WTC11 (cell line): ENCODE measurements around the gene STON2. TPM values are rescaled to one million over a fixed set of nuclear protein-coding genes. Genes with fewer than 3 reads are reported as not detected.

Source experiments
- ATAC-seq: fragments of 200-7000 bp; cut with Tn5 transposase; 2 replicates; pipeline ENCODE4 v1.10.0; 2021; ENCODE audit warnings: mild to moderate bottlenecking, moderate library complexity
- CTCF ChIA-PET: fragments of 300-600 bp; sonication (Branson Sonifier 250); formaldehyde crosslinking; loops from one replicate; lab custom pipeline; 2021; ENCODE audit warnings: antibody characterized with exemption; lab: Charles Lee
- POLR2A ChIA-PET: fragments of 350-600 bp; sonication (Branson Sonifier 250); formaldehyde crosslinking; loops from one replicate; lab custom pipeline; 2021; ENCODE audit warnings: antibody characterized with exemption; lab: Charles Lee
- DNase-seq: peaks from one replicate; pipeline ENCODE4 v3.0.0; 2021; ENCODE audit warnings: low spot score
- H3K27ac Mint-ChIP-seq: 2 replicates; pipeline ENCODE4 v1.8.0; 2021; ENCODE audit warnings: mixed read lengths
- H3K27me3 Mint-ChIP-seq: 2 replicates; pipeline ENCODE4 v1.8.0; 2021; ENCODE audit warnings: low read depth, mild to moderate bottlenecking, moderate library complexity, mixed read lengths
- H3K36me3 Mint-ChIP-seq: 2 replicates; pipeline ENCODE4 v1.8.0; 2021; ENCODE audit warnings: mixed read lengths
- H3K4me1 Mint-ChIP-seq: 2 replicates; pipeline ENCODE4 v1.8.0; 2022; ENCODE audit warnings: mixed read lengths
- H3K4me3 Mint-ChIP-seq: 2 replicates; pipeline ENCODE4 v1.8.0; 2021; ENCODE audit warnings: mild to moderate bottlenecking, moderate library complexity, mixed read lengths
- H3K9me3 Mint-ChIP-seq: 2 replicates; pipeline ENCODE4 v1.8.0; 2021; ENCODE audit warnings: mixed read lengths
- CREM ChIP-seq: sonication (generic); formaldehyde crosslinking; IDR thresholded peaks from 2 replicates; pipeline ENCODE4 v1.8.1; 2022; ENCODE audit warnings: mild to moderate bottlenecking, missing genetic modification reagents, moderate library complexity
- CTCF ChIP-seq: fragments of 200-600 bp; IDR thresholded peaks from 2 replicates; pipeline ENCODE4 v1.8.0; 2022; ENCODE audit warnings: antibody characterized with exemption
- FOXJ3 ChIP-seq: sonication (generic); formaldehyde crosslinking; IDR thresholded peaks from 2 replicates; pipeline ENCODE4 v1.9.0; 2021; ENCODE audit warnings: missing genetic modification reagents, mild to moderate bottlenecking, borderline replicate concordance
- FOXP1 ChIP-seq: sonication (generic); formaldehyde crosslinking; IDR thresholded peaks from 2 replicates; pipeline ENCODE4 v1.8.0; 2022; ENCODE audit warnings: missing genetic modification reagents, mild to moderate bottlenecking, moderate library complexity, borderline replicate concordance
- NFATC4 ChIP-seq: fragments of 250-450 bp; sonication (Bioruptor Pico); IDR thresholded peaks from 2 replicates; pipeline ENCODE4 v1.9.0; 2021; ENCODE audit warnings: mild to moderate bottlenecking
- NR3C1 ChIP-seq: sonication (generic); formaldehyde crosslinking; conservative IDR thresholded peaks from 2 replicates; pipeline ENCODE4 v1.8.1; 2023; ENCODE audit warnings: low read depth, mild to moderate bottlenecking, missing genetic modification reagents
- ZBTB21 ChIP-seq: sonication (generic); formaldehyde crosslinking; IDR thresholded peaks from 2 replicates; pipeline ENCODE4 v1.8.1; 2023; ENCODE audit warnings: mild to moderate bottlenecking, missing genetic modification reagents, borderline replicate concordance
- ZNF425 ChIP-seq: fragments of 250-450 bp; sonication (Bioruptor Pico); conservative IDR thresholded peaks from 2 replicates; pipeline ENCODE4 v1.9.0; 2021; ENCODE audit warnings: mild to moderate bottlenecking
- total RNA-seq: library from RNA; stranded (reverse); gene quantifications from 3 replicates; pipeline ENCODE4 v1.2.3, GENCODE V29; 2021
- TF ChIP-seq, protein P1 (sequence below): sonication (generic); formaldehyde crosslinking; conservative IDR thresholded peaks from 2 replicates; pipeline ENCODE4 v1.8.1; 2023; ENCODE audit warnings: mild to moderate bottlenecking, low read depth, missing genetic modification reagents, moderate library complexity
- TF ChIP-seq, protein P2 (sequence below): fragments of 250-450 bp; sonication (Bioruptor Pico); IDR thresholded peaks from 2 replicates; pipeline ENCODE4 v1.9.0; 2021; ENCODE audit warnings: mild to moderate bottlenecking
- TF ChIP-seq, protein P3 (sequence below): fragments of 250-450 bp; sonication (Bioruptor Pico); IDR thresholded peaks from 2 replicates; pipeline ENCODE4 v2.1.2; 2022; ENCODE audit warnings: mild to moderate bottlenecking, moderate library complexity
- TF ChIP-seq, protein P4 (sequence below): sonication (generic); formaldehyde crosslinking; IDR thresholded peaks from 2 replicates; pipeline ENCODE4 v1.8.0; 2022; ENCODE audit warnings: mild to moderate bottlenecking, missing genetic modification reagents

The STON2 gene
- total RNA-seq, 1 experiment from 2014 or later: 69.2 TPM

DNA sequence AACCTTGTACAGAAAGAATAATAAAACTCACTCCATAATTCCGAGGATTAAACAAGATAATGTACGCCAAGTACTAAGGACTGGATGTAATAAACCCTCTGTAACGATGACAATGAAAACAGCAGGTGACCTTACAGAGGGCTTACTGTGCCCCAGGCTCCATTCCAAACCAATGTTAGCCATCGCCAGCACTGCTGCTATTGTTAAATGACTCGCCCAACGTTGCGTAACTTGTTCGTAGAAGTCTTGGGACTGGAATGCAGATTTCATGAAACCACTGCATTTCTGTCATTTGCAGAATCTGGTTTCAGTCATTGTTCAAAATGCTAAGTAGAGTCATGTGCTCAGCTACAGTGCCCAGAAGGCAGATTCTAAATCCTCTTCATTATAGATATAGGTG is 728 bp upstream of the STON2 start (continued):
- no peak for TF ChIP-seq ZNF425 (CRISPR knock-in tag)
- TF ChIP-seq, protein P1, sequence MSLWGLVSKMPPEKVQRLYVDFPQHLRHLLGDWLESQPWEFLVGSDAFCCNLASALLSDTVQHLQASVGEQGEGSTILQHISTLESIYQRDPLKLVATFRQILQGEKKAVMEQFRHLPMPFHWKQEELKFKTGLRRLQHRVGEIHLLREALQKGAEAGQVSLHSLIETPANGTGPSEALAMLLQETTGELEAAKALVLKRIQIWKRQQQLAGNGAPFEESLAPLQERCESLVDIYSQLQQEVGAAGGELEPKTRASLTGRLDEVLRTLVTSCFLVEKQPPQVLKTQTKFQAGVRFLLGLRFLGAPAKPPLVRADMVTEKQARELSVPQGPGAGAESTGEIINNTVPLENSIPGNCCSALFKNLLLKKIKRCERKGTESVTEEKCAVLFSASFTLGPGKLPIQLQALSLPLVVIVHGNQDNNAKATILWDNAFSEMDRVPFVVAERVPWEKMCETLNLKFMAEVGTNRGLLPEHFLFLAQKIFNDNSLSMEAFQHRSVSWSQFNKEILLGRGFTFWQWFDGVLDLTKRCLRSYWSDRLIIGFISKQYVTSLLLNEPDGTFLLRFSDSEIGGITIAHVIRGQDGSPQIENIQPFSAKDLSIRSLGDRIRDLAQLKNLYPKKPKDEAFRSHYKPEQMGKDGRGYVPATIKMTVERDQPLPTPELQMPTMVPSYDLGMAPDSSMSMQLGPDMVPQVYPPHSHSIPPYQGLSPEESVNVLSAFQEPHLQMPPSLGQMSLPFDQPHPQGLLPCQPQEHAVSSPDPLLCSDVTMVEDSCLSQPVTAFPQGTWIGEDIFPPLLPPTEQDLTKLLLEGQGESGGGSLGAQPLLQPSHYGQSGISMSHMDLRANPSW: no peak
- TF ChIP-seq FOXJ3 (CRISPR knock-in tag): no peak
- TF ChIP-seq, protein P2, sequence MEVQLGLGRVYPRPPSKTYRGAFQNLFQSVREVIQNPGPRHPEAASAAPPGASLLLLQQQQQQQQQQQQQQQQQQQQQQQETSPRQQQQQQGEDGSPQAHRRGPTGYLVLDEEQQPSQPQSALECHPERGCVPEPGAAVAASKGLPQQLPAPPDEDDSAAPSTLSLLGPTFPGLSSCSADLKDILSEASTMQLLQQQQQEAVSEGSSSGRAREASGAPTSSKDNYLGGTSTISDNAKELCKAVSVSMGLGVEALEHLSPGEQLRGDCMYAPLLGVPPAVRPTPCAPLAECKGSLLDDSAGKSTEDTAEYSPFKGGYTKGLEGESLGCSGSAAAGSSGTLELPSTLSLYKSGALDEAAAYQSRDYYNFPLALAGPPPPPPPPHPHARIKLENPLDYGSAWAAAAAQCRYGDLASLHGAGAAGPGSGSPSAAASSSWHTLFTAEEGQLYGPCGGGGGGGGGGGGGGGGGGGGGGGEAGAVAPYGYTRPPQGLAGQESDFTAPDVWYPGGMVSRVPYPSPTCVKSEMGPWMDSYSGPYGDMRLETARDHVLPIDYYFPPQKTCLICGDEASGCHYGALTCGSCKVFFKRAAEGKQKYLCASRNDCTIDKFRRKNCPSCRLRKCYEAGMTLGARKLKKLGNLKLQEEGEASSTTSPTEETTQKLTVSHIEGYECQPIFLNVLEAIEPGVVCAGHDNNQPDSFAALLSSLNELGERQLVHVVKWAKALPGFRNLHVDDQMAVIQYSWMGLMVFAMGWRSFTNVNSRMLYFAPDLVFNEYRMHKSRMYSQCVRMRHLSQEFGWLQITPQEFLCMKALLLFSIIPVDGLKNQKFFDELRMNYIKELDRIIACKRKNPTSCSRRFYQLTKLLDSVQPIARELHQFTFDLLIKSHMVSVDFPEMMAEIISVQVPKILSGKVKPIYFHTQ: no peak
- TF ChIP-seq ZBTB21 (CRISPR knock-in tag): no peak
- no peak for TF ChIP-seq CREM (CRISPR knock-in tag)
- no peak for TF ChIP-seq NFATC4 (CRISPR knock-in tag)
- TF ChIP-seq, protein P3, sequence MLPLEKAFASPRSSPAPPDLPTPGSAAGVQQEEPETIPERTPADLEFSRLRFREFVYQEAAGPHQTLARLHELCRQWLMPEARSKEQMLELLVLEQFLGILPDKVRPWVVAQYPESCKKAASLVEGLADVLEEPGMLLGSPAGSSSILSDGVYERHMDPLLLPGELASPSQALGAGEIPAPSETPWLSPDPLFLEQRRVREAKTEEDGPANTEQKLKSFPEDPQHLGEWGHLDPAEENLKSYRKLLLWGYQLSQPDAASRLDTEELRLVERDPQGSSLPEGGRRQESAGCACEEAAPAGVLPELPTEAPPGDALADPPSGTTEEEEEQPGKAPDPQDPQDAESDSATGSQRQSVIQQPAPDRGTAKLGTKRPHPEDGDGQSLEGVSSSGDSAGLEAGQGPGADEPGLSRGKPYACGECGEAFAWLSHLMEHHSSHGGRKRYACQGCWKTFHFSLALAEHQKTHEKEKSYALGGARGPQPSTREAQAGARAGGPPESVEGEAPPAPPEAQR (CRISPR knock-in tag): no peak

DNA sequence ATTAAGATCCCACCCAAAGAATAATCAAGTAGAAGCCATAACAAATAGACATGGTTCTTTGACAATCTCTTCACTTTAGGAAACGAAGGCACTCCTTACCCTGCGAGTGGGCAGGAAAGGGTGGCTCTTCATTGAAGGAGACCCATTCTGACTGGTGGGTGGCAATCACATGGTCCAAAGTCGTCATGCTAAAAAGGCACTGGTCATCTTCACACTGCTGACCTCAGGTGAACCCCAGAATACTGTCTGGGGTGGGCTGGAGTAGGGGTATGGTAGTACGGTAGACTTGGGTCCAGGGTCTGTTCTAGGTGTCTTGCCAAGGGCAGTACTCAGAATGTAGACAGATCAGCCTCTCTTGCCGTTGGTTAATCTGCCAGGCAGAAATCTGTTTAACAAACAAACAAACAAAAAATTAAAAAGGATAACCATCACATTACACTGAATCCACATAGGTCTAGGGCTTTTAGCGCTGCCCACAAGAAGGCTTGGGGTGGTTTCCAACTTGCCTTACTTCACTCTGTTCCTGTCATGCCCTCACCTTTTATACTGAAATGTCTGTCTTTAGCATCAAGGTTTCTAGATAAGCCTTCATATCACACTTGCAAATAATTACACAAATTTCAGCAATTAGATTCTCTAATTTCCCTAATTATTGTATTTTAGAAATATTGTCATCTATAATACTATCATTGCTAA is 1.8 kb downstream of the STON2 start:
- ATAC-seq (no peak), DNase-seq (no peak)
- TF ChIP-seq CTCF: no peak
- TF ChIP-seq FOXP1 (CRISPR knock-in tag): no peak
- TF ChIP-seq, protein P4, sequence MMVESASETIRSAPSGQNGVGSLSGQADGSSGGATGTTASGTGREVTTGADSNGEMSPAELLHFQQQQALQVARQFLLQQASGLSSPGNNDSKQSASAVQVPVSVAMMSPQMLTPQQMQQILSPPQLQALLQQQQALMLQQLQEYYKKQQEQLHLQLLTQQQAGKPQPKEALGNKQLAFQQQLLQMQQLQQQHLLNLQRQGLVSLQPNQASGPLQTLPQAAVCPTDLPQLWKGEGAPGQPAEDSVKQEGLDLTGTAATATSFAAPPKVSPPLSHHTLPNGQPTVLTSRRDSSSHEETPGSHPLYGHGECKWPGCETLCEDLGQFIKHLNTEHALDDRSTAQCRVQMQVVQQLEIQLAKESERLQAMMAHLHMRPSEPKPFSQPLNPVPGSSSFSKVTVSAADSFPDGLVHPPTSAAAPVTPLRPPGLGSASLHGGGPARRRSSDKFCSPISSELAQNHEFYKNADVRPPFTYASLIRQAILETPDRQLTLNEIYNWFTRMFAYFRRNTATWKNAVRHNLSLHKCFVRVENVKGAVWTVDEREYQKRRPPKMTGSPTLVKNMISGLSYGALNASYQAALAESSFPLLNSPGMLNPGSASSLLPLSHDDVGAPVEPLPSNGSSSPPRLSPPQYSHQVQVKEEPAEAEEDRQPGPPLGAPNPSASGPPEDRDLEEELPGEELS (CRISPR knock-in tag): no peak
- no peak for TF ChIP-seq NR3C1 (CRISPR knock-in tag)
- H3K4me1 Mint-ChIP-seq: peaks cover 20% of the 10 kb centered on the region
- peaks cover 41% of the 10 kb centered on the region for H3K36me3 Mint-ChIP-seq
- no peak overlapping the region for H3K4me3 Mint-ChIP-seq
- ChIA-PET CTCF (no interaction called here), POLR2A (no interaction called here)
- H3K27me3 Mint-ChIP-seq: no peaks in the 10 kb centered on the region
- H3K9me3 Mint-ChIP-seq: peaks cover 12% of the 10 kb centered on the region; the same call in 1 of the 2 replicates
- no peak overlapping the region for H3K27ac Mint-ChIP-seq
